ENCODE measurements around the gene MTFMT. TPM values are rescaled to one million over a fixed set of nuclear protein-coding genes. Genes with fewer than 3 reads are reported as not detected.

MTFMT gene
- total and polyA plus RNA-seq, 2 of the 13 experiments (the other 11 are each of a cell fraction or from before 2014, with no cell fraction given): 9.9 to 23.2 TPM

GRCh38 chr15:65032801-65033537, 3.5 kb upstream of the MTFMT start (continued):
- TF ChIP-seq ARID5B (CRISPR knock-in tag; IDR thresholded peaks at IDR 0.05) (peak; percentile 75), ZSCAN9 (CRISPR knock-in tag; IDR thresholded peaks at IDR 0.05; ENCODE audit: borderline replicate concordance) (0 out of 2 replicates have a peak, but pooled peaks have one; percentile 20), ZMAT3 (CRISPR knock-in tag; conservative IDR thresholded peaks at IDR 0.05) (0 out of 2 replicates have a peak, but pooled peaks have one; percentile 82), NBN (conservative IDR thresholded peaks at IDR 0.05) (no peak), PAF1 (CRISPR knock-in tag; IDR thresholded peaks at IDR 0.05) (no peak), CAMTA2 (CRISPR knock-in tag; IDR thresholded peaks at IDR 0.05; ENCODE audit: borderline replicate concordance) (no peak), ZNF232 (CRISPR knock-in tag; IDR thresholded peaks at IDR 0.05; ENCODE audit: borderline replicate concordance) (peak; percentile 18; the same call in 1 of the 2 replicates), CTCF (CRISPR knock-in tag; IDR thresholded peaks at IDR 0.05) (peak; percentile 99), ZNF564 (CRISPR knock-in tag; IDR thresholded peaks at IDR 0.05) (0 out of 2 replicates have a peak, but pooled peaks have one; percentile 34), ATF1 (CRISPR knock-in tag; IDR thresholded peaks at IDR 0.05) (no peak), CBX5 (CRISPR knock-in tag; IDR thresholded peaks at IDR 0.05; ENCODE audit: borderline replicate concordance) (peak; percentile 83; the same call in 1 of the 2 replicates), ZSCAN29 (CRISPR knock-in tag; conservative IDR thresholded peaks at IDR 0.05) (peak; percentile 35; the same call in 1 of the 2 replicates), KAT2B (IDR thresholded peaks at IDR 0.05; ENCODE audit: borderline replicate concordance, low read depth, low read length) (no peak), NONO (IDR thresholded peaks at IDR 0.05) (no peak), NONO (CRISPR knock-in tag; conservative IDR thresholded peaks at IDR 0.05) (peak; percentile 54; the same call in 1 of the 2 replicates), ZBED4 (CRISPR knock-in tag; IDR thresholded peaks at IDR 0.05; ENCODE audit: borderline replicate concordance) (peak; percentile 37; the same call in 1 of the 2 replicates)
